Measurements from ENCODE around the gene SSBP3. TPM values are rescaled to one million over a fixed set of nuclear protein-coding genes. Genes with fewer than 3 reads are reported as not detected.

The SSBP3 gene
- total RNA-seq, 1 donor from 2014 or later, result 7.8 TPM

DNA sequence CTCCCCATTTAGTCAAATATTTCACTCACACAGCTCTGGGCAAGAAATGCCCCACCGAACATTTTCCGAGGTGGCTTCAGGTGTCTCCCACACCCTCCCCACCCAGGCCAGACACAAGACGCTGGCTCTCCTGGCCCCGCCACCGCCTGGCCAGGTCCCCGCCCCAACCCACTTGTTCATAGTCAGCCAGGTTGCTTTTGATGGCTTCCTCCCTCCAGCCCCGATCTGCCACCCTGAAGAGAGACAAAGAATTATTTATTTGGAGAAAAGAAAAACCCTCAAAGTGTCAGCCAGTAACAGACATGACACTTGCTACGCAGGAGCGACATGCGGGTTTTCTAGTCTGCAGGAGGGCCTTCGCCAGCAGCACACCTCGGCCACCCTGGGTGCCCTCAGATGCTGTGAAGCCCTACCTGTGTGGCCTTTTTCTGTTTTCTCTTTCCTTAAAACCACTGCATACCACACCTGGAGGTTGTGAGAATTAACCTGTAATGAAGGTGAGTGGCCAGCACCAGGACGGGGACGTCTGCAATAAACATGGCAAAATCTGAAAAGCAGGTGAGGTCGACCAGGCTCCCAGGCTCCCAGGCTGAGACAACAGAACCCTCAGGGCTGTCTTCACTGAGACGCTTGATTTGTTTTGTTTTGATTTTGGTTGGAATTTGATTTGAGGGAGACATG, 27.2 kb downstream of the SSBP3 start:
- H3K4me3 ChIP-seq (ENCODE audit: low read depth, low read length), result no peak overlapping the region
- TF ChIP-seq, protein P1, sequence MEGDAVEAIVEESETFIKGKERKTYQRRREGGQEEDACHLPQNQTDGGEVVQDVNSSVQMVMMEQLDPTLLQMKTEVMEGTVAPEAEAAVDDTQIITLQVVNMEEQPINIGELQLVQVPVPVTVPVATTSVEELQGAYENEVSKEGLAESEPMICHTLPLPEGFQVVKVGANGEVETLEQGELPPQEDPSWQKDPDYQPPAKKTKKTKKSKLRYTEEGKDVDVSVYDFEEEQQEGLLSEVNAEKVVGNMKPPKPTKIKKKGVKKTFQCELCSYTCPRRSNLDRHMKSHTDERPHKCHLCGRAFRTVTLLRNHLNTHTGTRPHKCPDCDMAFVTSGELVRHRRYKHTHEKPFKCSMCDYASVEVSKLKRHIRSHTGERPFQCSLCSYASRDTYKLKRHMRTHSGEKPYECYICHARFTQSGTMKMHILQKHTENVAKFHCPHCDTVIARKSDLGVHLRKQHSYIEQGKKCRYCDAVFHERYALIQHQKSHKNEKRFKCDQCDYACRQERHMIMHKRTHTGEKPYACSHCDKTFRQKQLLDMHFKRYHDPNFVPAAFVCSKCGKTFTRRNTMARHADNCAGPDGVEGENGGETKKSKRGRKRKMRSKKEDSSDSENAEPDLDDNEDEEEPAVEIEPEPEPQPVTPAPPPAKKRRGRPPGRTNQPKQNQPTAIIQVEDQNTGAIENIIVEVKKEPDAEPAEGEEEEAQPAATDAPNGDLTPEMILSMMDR (conservative IDR thresholded peaks at IDR 0.05; ENCODE audit: low read depth, low read length), result no peak
- no peak for DNase-seq (ENCODE audit: low read depth)

DNA sequence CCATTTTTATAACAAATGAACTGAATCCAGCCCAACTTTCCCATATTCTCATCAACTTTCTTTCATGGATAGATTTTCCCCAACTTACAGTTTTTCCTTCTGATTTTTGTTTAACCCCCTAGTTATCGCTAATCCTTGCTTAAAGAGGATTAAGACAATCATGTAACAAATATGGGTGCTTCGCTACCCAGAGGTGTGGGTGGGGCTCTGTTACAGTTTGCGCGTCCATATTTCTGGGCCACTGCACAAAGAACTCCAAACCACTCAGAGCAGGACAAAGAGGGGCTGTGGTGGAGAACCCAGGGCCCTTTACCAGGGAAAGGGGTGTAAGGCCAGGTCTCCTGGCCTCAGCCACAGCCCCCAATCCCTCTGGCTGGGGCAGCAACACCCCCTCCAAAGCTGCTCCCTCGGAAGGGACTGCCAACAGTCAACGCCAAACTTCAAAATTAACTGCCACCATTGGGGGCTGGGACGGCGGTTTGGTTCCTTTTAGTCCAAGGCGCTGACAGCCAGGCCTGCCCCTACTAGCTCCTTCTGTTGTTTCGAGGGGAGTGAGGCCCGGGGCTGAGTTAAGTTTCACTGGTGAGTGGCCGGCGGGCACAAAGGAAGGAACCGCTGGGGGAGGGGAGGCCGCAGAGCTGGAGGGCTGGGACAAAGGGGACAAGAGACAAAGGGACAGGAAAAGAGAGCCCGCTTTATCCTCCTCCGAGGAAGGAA, 27.9 kb downstream of the SSBP3 start:
- H3K4me3 ChIP-seq (ENCODE audit: low read depth, low read length), result no peak overlapping the region
- no peak for DNase-seq (ENCODE audit: low read depth)
- TF ChIP-seq, protein P1 (conservative IDR thresholded peaks at IDR 0.05; ENCODE audit: low read depth, low read length), result no peak

DNA sequence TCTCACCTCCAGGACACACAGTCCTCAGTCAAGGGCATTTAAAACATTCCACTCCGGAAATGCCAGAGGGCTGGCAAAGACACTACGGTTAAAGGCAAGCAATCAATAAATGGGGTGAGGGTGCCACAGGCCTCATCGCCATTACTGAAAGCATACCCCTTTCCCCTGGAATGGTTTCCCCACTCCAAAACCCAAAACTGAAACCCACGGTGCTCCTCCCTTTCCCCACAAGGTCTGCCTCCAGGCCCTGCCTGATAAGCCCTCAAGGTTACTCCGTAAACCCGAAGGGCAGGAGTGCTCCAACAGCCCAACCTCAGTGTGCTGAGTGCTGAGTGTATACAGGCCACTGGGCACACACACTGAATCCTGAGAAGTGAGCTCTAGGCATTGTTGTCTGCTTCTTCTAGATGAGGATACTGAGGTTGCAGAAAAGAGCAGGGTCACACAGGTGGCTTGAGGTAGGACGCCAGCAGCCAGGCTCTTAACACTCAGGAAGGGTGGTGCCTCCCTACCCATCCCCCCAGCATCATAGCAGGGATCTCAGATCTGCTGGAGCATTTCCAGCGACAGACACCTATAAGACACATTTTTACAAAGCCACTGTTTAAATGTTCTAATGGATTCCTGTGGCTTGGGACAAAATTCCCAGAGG, 29.0 kb downstream of the SSBP3 start:
- TF ChIP-seq, protein P1 (conservative IDR thresholded peaks at IDR 0.05; ENCODE audit: low read depth, low read length), result no peak
- no peak for DNase-seq (ENCODE audit: low read depth)
- no peak overlapping the region for H3K4me3 ChIP-seq (ENCODE audit: low read depth, low read length)

DNA sequence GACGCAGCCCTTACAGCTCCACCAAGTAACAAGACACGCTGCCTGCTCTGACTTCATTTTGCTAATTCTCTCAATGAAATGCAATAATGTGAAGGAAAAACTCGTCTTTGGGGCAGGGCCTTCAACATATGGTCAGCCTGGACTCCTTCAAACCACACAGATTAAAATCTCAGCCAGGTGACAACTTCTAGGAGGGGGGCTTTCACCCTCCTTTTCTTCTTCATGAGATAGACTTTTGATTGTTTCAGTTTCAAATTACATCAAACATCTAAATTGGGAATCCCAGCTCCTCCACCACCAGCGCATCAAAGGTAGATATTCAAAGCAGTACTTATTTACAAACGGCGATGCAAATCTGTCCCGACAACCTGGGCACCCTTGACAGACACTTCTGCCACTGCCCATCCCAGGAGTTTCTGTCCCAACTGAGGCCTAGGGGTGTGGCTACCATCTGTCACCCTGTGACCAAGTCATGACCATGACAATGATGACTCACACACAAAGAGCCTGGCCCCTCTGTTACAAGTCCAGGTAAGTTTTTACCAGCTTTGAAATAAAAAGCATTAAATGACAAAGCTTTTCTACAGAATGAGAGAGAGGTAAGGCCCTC, 29.7 kb downstream of the SSBP3 start:
- no peak for DNase-seq (ENCODE audit: low read depth)
- no peak overlapping the region for H3K4me3 ChIP-seq (ENCODE audit: low read depth, low read length)
- TF ChIP-seq, protein P1 (conservative IDR thresholded peaks at IDR 0.05; ENCODE audit: low read depth, low read length), result no peak

DNA sequence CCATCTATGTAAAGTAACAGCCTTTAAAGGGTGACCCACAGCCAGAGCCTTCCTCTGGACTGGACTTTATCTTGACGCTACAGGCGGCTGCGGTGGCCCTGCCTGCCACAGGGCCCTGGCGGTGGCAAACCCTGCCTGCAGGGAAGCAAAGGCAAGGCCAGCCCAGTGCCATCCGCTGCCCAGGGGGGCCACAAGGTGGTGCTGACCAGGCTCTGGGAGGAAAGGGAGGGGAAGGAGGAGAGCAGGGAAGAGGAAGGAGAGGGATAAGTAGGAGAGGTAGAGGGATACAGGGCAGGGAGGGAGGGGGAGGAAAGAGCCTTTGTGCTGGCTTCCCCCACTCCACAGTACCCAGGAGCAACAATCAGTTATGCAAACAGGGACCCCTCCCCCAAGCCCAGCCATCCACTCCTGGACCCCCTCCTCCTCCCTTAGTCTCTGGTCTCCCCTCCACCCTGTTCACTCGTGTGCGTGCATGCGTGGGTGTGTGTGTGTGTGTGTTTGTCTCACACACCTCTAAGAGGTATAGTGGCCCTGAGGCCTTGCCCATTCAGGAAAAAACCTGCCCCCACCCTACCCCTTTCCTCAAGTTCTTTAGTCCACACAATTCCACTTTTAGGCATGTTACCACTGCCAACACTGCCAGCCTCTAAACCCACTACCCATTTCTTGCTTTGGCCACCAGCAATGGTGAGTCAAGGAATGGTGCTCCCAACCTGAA, 30.3 kb downstream of the SSBP3 start:
- DNase-seq (ENCODE audit: low read depth), result no peak
- TF ChIP-seq, protein P1 (conservative IDR thresholded peaks at IDR 0.05; ENCODE audit: low read depth, low read length), result peak; percentile 21
- no peak overlapping the region for H3K4me3 ChIP-seq (ENCODE audit: low read depth, low read length)

DNA sequence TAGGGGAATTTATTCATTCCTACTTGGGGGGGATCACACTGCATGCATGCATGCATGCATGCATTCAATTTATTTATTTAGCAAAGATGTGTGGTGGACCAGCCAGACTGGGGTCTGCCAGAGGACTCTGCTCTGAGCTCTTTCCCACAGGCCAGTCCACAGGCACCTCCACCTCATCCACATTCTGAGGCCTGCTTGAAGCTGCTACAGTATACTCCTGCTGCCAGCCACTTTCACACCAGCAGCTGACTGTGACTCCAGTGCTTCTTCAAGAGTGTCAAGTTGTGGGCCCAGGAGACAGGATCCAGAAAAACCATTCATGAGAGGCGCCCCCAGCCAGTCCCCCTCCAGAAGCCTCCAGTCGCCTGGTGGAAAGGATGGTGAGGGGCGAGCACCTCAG, 30.9 kb downstream of the SSBP3 start:
- H3K4me3 ChIP-seq (ENCODE audit: low read depth, low read length), result no peak overlapping the region
- no peak for DNase-seq (ENCODE audit: low read depth)
- TF ChIP-seq, protein P1 (conservative IDR thresholded peaks at IDR 0.05; ENCODE audit: low read depth, low read length), result no peak

All from epithelial cell of proximal tubule (primary cell).